SIG-M5 (cell line): ENCODE results near the gene LRRC3.

Source experiments
- DNase-seq: peaks from one replicate; lab custom pipeline; 2025; lab: John Stamatoyannopoulos, UW

LRRC3 gene

GRCh38 chr21:44458971-44459711, 3.8 kb downstream of the LRRC3 start:
- no peak for DNase-seq

GRCh38 chr21:44459712-44460440, 4.6 kb downstream of the LRRC3 start:
- DNase-seq = no peak

GRCh38 chr21:44460441-44460755, 5.1 kb downstream of the LRRC3 start:
- no peak for DNase-seq

- DNase-seq = no peak
These were observed 5.7 kb downstream of the LRRC3 start for GRCh38 chr21:44461005-44461404.

GRCh38 chr21:44461464-44462001, 6.2 kb downstream of the LRRC3 start:
- no peak for DNase-seq

- DNase-seq = no peak
These were observed 7.0 kb downstream of the LRRC3 start for GRCh38 chr21:44462086-44462833.

- DNase-seq = no peak
These were observed 7.5 kb downstream of the LRRC3 start for GRCh38 chr21:44462834-44463200.

- DNase-seq = no peak
These were observed 8.4 kb downstream of the LRRC3 start for GRCh38 chr21:44463724-44464123.

- no peak for DNase-seq
These were observed 9.0 kb downstream of the LRRC3 start for GRCh38 chr21:44464351-44464750.

GRCh38 chr21:44466351-44466954, 11.1 kb downstream of the LRRC3 start:
- DNase-seq = no peak

- no peak for DNase-seq
These were observed 11.9 kb downstream of the LRRC3 start for GRCh38 chr21:44466996-44467858.

GRCh38 chr21:44467859-44468195, 12.5 kb downstream of the LRRC3 start:
- no peak for DNase-seq

- DNase-seq = no peak
These were observed 16.0 kb downstream of the LRRC3 start for GRCh38 chr21:44471341-44471740.

GRCh38 chr21:44471996-44472395, 16.7 kb downstream of the LRRC3 start:
- DNase-seq = no peak

- no peak for DNase-seq
These were observed 18.7 kb downstream of the LRRC3 start for GRCh38 chr21:44473915-44474555.

GRCh38 chr21:44475266-44475845, 20.0 kb downstream of the LRRC3 start:
- no peak for DNase-seq

GRCh38 chr21:44477131-44477530, 21.8 kb downstream of the LRRC3 start:
- no peak for DNase-seq

- no peak for DNase-seq
These were observed 22.4 kb downstream of the LRRC3 start for GRCh38 chr21:44477712-44478111.

GRCh38 chr21:44478124-44478800, 23.0 kb downstream of the LRRC3 start:
- DNase-seq = no peak

GRCh38 chr21:44478801-44479167, 23.5 kb downstream of the LRRC3 start:
- no peak for DNase-seq
